K562 (cell line): ENCODE data around the gene WSCD2. TPM values are rescaled to one million over a fixed set of nuclear protein-coding genes. Genes with fewer than 3 reads are reported as not detected.

Experiments used
- ATAC-seq: fragments of 200-7000 bp; cut with Tn5 transposase; 3 replicates; pipeline ENCODE4 v1.9.1; 2020; ENCODE audit warnings: moderate library complexity
- BruUV-seq: library from RNA; stranded (reverse); fragments of 400-500 nt; replicated peaks from 2 replicates; lab custom pipeline; 2021; lab: Mats Ljungman, UMichigan
- CTCF ChIA-PET: fragments of 300-600 bp; formaldehyde crosslinking; extraction: SDS; loops from one replicate; lab custom pipeline; 2021; ENCODE audit warnings: low intra/inter-chr PET ratio; lab: Yijun Ruan, JAX
- POLR2A ChIA-PET: fragments of 300-600, 350-650 bp; sonication (Branson Sonifier 250); formaldehyde crosslinking; extraction: SDS; loops from one replicate; lab custom pipeline; 2021; ENCODE audit warnings: antibody characterized with exemption, inconsistent platforms; lab: Yijun Ruan, JAX
- DNase-seq, 4 experiments: peaks; one replicate each; pipeline versions ENCODE4 v3.0.0 to v3.0.0-alpha.2; 2011 to 2018; ENCODE audit warnings: low spot score in 3 of 4, mixed read lengths in 3 of 4; ENCODE audit errors: extremely low read depth in 1 of 4
- FAIRE-seq: peaks from 2 replicates; lab custom pipeline; 2011; peaks lifted over from hg19 to GRCh38; lab: Jason Lieb, UNC
- H2AFZ ChIP-seq: 2 replicates; pipeline ENCODE4 v1.6.0; 2011; ENCODE audit warnings: low read depth, low read length, control low read depth, inconsistent platforms
- H3K27ac ChIP-seq: fragments of 200-600 bp; 3 replicates; pipeline ENCODE4 v1.8.0; 2011; ENCODE audit warnings: low read depth, mild to moderate bottlenecking, control low read depth, inconsistent platforms, low read length, moderate library complexity, mixed read lengths; ENCODE audit errors: extremely low read depth
- H3K27me3 ChIP-seq, 2 experiments: fragments of 300-600 bp in 1 of 2; 2 replicates in 1 of 2; 3 replicates in 1 of 2; pipeline versions ENCODE4 v1.6.0 to v1.8.0; 2011; ENCODE audit warnings: inconsistent platforms in 2 of 2, low read length in 2 of 2, mild to moderate bottlenecking in 1 of 2, mixed read lengths in 1 of 2, moderate library complexity in 1 of 2; ENCODE audit not compliant: control insufficient read depth in 2 of 2, insufficient read depth in 2 of 2
- H3K36me3 ChIP-seq: fragments of 300-600 bp; 3 replicates; pipeline ENCODE4 v1.8.0; 2011; ENCODE audit warnings: mild to moderate bottlenecking, low read length, inconsistent platforms; ENCODE audit not compliant: control insufficient read depth, insufficient read depth
- H3K4me1 ChIP-seq, 2 experiments: fragments of 200-600 bp in 1 of 2; replicated peaks in 1 of 2; 2 replicates in 1 of 2; 3 replicates in 1 of 2; pipeline versions ENCODE4 v1.5.1 to v1.8.0; 2011; ENCODE audit warnings: inconsistent platforms in 2 of 2, low read length in 2 of 2, mild to moderate bottlenecking in 1 of 2, mixed read lengths in 1 of 2, moderate library complexity in 1 of 2; ENCODE audit not compliant: control insufficient read depth in 2 of 2, insufficient read depth in 2 of 2
- H3K4me2 ChIP-seq: 2 replicates; pipeline ENCODE4 v1.6.1; 2011; ENCODE audit warnings: low read length, control low read depth, inconsistent platforms, mixed read lengths; ENCODE audit not compliant: insufficient read depth
- H3K4me3 ChIP-seq: fragments of 200-600 bp; sonication (generic), shearing (Covaris generic); 2 replicates; pipeline ENCODE4 v1.5.1; 2016; ENCODE audit warnings: control low read depth, inconsistent platforms
- H3K79me2 ChIP-seq: fragments of 200-600 bp; 3 replicates; pipeline ENCODE4 v1.8.0; 2011; ENCODE audit warnings: low read length, inconsistent platforms; ENCODE audit not compliant: control insufficient read depth, insufficient read depth
- H3K9ac ChIP-seq, 2 experiments: 2 replicates each; pipeline versions ENCODE4 v1.6.0 to v1.6.1; 2011; ENCODE audit warnings: low read depth in 2 of 2, low read length in 2 of 2, control low read depth in 1 of 2, inconsistent platforms in 1 of 2, mild to moderate bottlenecking in 1 of 2, mixed read lengths in 1 of 2; ENCODE audit not compliant: insufficient read depth in 1 of 2
- H3K9me1 ChIP-seq: one replicate; pipeline ENCODE4 v1.6.0; 2011; ENCODE audit warnings: inconsistent platforms, mild to moderate bottlenecking, low read length, moderate library complexity; ENCODE audit not compliant: control insufficient read depth, insufficient read depth
- H3K9me3 ChIP-seq: replicated peaks from 2 replicates; pipeline ENCODE4 v1.5.1; 2011; ENCODE audit warnings: low read depth, low read length, inconsistent platforms; ENCODE audit not compliant: control insufficient read depth, insufficient read depth
- H4K20me1 ChIP-seq: replicated peaks from 2 replicates; pipeline ENCODE4 v1.6.1; 2011; ENCODE audit warnings: low read length, inconsistent platforms, mixed read lengths; ENCODE audit not compliant: control insufficient read depth, insufficient read depth
- ADNP ChIP-seq: fragments of 200-800 bp; sonication (Bioruptor generic); IDR thresholded peaks from 2 replicates; pipeline ENCODE4 v1.6.1; 2016; ENCODE audit warnings: missing genetic modification characterization, missing compliant biosample characterization
- CBX1 ChIP-seq: sonication (generic); IDR thresholded peaks from 2 replicates; pipeline ENCODE4 v1.6.1; 2016; ENCODE audit warnings: antibody characterized with exemption, low read depth, mild to moderate bottlenecking
- HDAC2 ChIP-seq: fragments of 450-650 bp; IDR thresholded peaks from 2 replicates; pipeline ENCODE4 v1.6.1; 2016; ENCODE audit warnings: mild to moderate bottlenecking
- HDAC3 ChIP-seq: fragments of 450-650 bp; IDR thresholded peaks from 2 replicates; pipeline ENCODE4 v1.6.1; 2018; ENCODE audit warnings: borderline replicate concordance, mild to moderate bottlenecking, moderate library complexity; ENCODE audit not compliant: partially characterized antibody
- HSF4 ChIP-seq: fragments of 250-450 bp; sonication (Bioruptor Pico); IDR thresholded peaks from 2 replicates; pipeline ENCODE4 v2.1.2; 2022; ENCODE audit warnings: mild to moderate bottlenecking, moderate library complexity, borderline replicate concordance
- MLLT1 ChIP-seq, 2 experiments: fragments of 450-650 bp; IDR thresholded peaks; 2 replicates each; pipeline ENCODE4 v1.6.1; 2016
- NBN ChIP-seq: fragments of 450-650 bp; IDR thresholded peaks from 2 replicates; pipeline ENCODE4 v1.6.1; 2016; ENCODE audit warnings: low read depth, mild to moderate bottlenecking
- OTX1 ChIP-seq: fragments of 450-650 bp; formaldehyde crosslinking; IDR thresholded peaks from 2 replicates; pipeline ENCODE4 v1.4.0; 2022; ENCODE audit warnings: mild to moderate bottlenecking
- PML ChIP-seq: IDR thresholded peaks from 2 replicates; pipeline ENCODE4 v1.6.1; 2012; ENCODE audit warnings: low read length, inconsistent platforms
- POLR2A ChIP-seq: fragments of 450-650 bp; conservative IDR thresholded peaks from 2 replicates; pipeline ENCODE4 v1.6.1; 2016
- POLR2AphosphoS5 ChIP-seq: IDR thresholded peaks from 2 replicates; pipeline ENCODE4 v1.6.1; 2011; ENCODE audit warnings: mild to moderate bottlenecking, low read depth, low read length, moderate library complexity; ENCODE audit not compliant: control insufficient read depth, insufficient read depth
- SMARCE1 ChIP-seq: fragments of 450-650 bp; IDR thresholded peaks from 2 replicates; pipeline ENCODE4 v1.7.1; 2016; ENCODE audit warnings: mild to moderate bottlenecking
- THRB ChIP-seq: fragments of 450-650 bp; formaldehyde crosslinking; conservative IDR thresholded peaks from 2 replicates; pipeline ENCODE4 v1.4.0; 2022; ENCODE audit warnings: mild to moderate bottlenecking, missing genetic modification characterization
- ZNF134 ChIP-seq: fragments of 250-450 bp; sonication (Bioruptor Pico); conservative IDR thresholded peaks from 2 replicates; pipeline ENCODE4 v1.4.0; 2020
- WGBS: fragments of 100-300 bp; shearing (Covaris generic); methylation state at CpG from one replicate; pipeline ENCODE4 v1.1.6; 2016; ENCODE audit warnings: low coverage, mixed read lengths; ENCODE audit not compliant: insufficient coverage; ENCODE audit errors: missing lambda C conversion rate; 5-methylcytosine and 5-hydroxymethylcytosine counted together
- in situ Hi-C: fragments of 300-500 bp; cut with MboI; formaldehyde crosslinking; loops from 4 replicates; pipeline ENCODE4 v1.15.0; 2018; ENCODE audit warnings: inconsistent platforms, mixed read lengths
- intact Hi-C: fragments of 100-400 bp; cut with micrococcal nuclease; formaldehyde crosslinking; loops from 2 replicates; pipeline ENCODE4 v1.14.2; 2022
- polyA plus RNA-seq, 8 experiments: library from polyadenylated mRNA; depleted of rRNA in 4 of 8; stranded (reverse) in 5 of 8; unstranded in 3 of 8; fragments of >200 nt; fragmentation: Nextera tagmentation in 2 of 8; fragmentation: Illumina TruSeq in 1 of 8; extraction: Ambion mirVana in 2 of 8; extraction: Trizol in 1 of 8; gene quantifications; 2 replicates each; pipeline versions ENCODE4 v1.2.1 to v1.2.3, GENCODE V29; 2011 to 2014; ENCODE audit warnings: inconsistent platforms in 1 of 8, missing spikeins in 1 of 8
- total RNA-seq, 7 experiments: library from RNA; depleted of rRNA in 6 of 7; stranded (reverse); fragments of >200 nt in 6 of 7; fragmentation: Illumina TruSeq in 2 of 7; extraction: Trizol in 2 of 7; gene quantifications; 2 replicates each; pipeline versions ENCODE4 v1.2.1 to v1.2.3, GENCODE V29; 2011 to 2021; ENCODE audit warnings: low replicate concordance in 1 of 7
- TF ChIP-seq, protein P1 (sequence below): sonication (generic); formaldehyde crosslinking; IDR thresholded peaks from 2 replicates; pipeline ENCODE4 v1.8.1; 2023; ENCODE audit warnings: mild to moderate bottlenecking, missing genetic modification reagents, moderate library complexity

The WSCD2 gene
- total and polyA plus RNA-seq, 9 of the 15 experiments (the other 6 are each of a cell fraction or from before 2014, with no cell fraction given): 0.72 to 14.1 (median 4.0) TPM

DNA sequence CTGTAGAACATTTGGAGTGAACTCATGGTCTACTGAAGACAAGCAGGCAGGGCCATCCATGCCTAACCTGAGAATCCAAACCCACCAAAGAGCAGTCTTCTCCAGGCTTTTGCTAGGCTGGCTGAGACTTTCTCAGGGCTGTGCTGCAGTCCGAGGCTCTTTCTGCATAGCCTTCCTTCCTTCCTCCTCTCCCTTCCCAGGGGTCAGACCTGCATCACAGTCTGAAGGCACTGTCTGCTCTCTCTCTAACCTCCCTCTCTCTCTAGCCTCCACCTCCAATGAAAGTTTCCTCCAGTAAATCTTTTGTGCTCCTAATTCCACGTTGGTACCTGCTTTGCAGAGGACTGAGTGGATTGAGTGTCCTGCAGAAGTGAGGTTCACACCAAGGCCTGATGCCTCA is 6.4 kb upstream of the WSCD2 start (continued):
- TF ChIP-seq THRB (0 out of 2 replicates have a peak, but pooled peaks have one; percentile 13), MLLT1 (IDR thresholded peaks at IDR 0.05) (peak in 1 of 2 experiments; percentile 35; a peak in 1 of 4 replicates), OTX1 (CRISPR knock-in tag) (peak; percentile 81; the same call in 1 of the 2 replicates)

DNA sequence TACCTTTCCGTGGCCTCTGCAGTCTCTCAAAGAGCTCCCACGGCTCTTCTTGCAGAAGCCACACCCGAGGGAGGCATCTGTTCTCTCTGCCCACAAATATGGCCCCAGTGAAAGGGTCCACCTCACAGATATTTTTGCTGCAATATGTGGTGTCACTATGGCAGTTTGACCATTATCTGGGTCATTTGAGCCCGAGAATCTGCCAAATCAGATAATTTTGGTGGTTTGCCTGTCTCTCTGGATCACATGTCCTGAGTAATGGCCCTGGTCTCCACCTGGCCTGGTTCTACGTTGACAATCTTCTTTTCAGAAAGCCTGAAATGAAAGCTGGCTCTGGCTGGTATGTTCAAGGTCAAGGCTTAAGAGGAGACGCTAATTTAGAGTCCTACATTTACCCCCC is 5.7 kb upstream of the WSCD2 start:
- 2% methylated on average over 6 of the region's 6 CpGs for WGBS
- no peaks in the 10 kb centered on the region for H4K20me1 ChIP-seq
- no peaks in the 10 kb centered on the region for H3K9me3 ChIP-seq
- peaks cover 14% of the 10 kb centered on the region; the same call in 2 of the 3 replicates for H3K79me2 ChIP-seq
- H3K4me3 ChIP-seq: peak overlapping the region; percentile 4; the same call in 1 of the 2 replicates
- in situ Hi-C loops (no loop called here), intact Hi-C loops (loop anchor here (10.0 kb wide), 1 partner anchor 731 kb away; the partner anchor contains the start of gene SSH1)
- H3K4me1 ChIP-seq: peaks cover 28 to 66% of the 10 kb centered on the region in 2 experiments
- peak overlapping the region; percentile 59 to 61 for H3K9ac ChIP-seq
- peak overlapping the region; percentile 90 for H3K27ac ChIP-seq
- ChIA-PET CTCF (interaction anchor here (1.4 kb wide), 1 partner anchor 70 kb away, joined by 3 read pairs; no protein-coding TSS in a partner anchor), POLR2A (interaction anchor here (0.7 to 1.9 kb wide), 4 partner anchors 11 to 357 kb away, joined by 3 to 6 read pairs (median 4); no protein-coding TSS in a partner anchor)
- peak overlapping the region; percentile 82 for H2AFZ ChIP-seq
- H3K36me3 ChIP-seq: no peaks in the 10 kb centered on the region
- H3K4me2 ChIP-seq: peak overlapping the region; percentile 60
- no peaks in the 10 kb centered on the region for H3K27me3 ChIP-seq
- DNase-seq: peak in 2 of 4 experiments; percentile 40 to 77
- ATAC-seq: peak; percentile 29
- BruUV-seq: no TSS peak
- no peaks in the 10 kb centered on the region for H3K9me1 ChIP-seq
- peak; percentile 49 for FAIRE-seq
- TF ChIP-seq POLR2AphosphoS5: peak; percentile 27; the same call in 1 of the 2 replicates
- no peak for TF ChIP-seq CBX1
- peak; percentile 71 for TF ChIP-seq HDAC3
- TF ChIP-seq ADNP (tag): 0 out of 2 replicates have a peak, but pooled peaks have one; percentile 49
- no peak for TF ChIP-seq POLR2A
- TF ChIP-seq SMARCE1: peak; percentile 79; the same call in 1 of the 2 replicates
- no peak for TF ChIP-seq HSF4 (CRISPR knock-in tag)
- TF ChIP-seq, protein P1, sequence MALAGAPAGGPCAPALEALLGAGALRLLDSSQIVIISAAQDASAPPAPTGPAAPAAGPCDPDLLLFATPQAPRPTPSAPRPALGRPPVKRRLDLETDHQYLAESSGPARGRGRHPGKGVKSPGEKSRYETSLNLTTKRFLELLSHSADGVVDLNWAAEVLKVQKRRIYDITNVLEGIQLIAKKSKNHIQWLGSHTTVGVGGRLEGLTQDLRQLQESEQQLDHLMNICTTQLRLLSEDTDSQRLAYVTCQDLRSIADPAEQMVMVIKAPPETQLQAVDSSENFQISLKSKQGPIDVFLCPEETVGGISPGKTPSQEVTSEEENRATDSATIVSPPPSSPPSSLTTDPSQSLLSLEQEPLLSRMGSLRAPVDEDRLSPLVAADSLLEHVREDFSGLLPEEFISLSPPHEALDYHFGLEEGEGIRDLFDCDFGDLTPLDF (CRISPR knock-in tag): no peak
- 0 out of 2 replicates have a peak, but pooled peaks have one; percentile 10 for TF ChIP-seq ZNF134 (CRISPR knock-in tag)
- TF ChIP-seq NBN: peak; percentile 57; the same call in 1 of the 2 replicates
- TF ChIP-seq PML: peak; percentile 42; the same call in 1 of the 2 replicates
- TF ChIP-seq HDAC2: peak; percentile 52; the same call in 1 of the 2 replicates
